HepG2 (cell line): ENCODE data around the gene SPC24. TPM values are rescaled to one million over a fixed set of nuclear protein-coding genes. Genes with fewer than 3 reads are reported as not detected.

ENCODE experiments used
- ATAC-seq: fragments of 200-7000 bp; cut with Tn5 transposase; 3 replicates; pipeline ENCODE4 v1.9.1; 2020; ENCODE audit warnings: mild to moderate bottlenecking, moderate library complexity
- BruUV-seq: library from RNA; stranded (reverse); fragments of 400-500 nt; replicated peaks from 2 replicates; lab custom pipeline; 2021; lab: Mats Ljungman, UMichigan
- CTCF ChIA-PET: fragments of 300-600 bp; formaldehyde crosslinking; extraction: SDS; loops from one replicate; lab custom pipeline; 2021; ENCODE audit warnings: low total read pairs, inconsistent platforms, low intra/inter-chr PET ratio; lab: Yijun Ruan, JAX
- POLR2A ChIA-PET: fragments of 350-600 bp; sonication (Branson Sonifier 250); formaldehyde crosslinking; loops from one replicate; lab custom pipeline; 2020; ENCODE audit warnings: antibody characterized with exemption, inconsistent platforms; lab: Yijun Ruan, JAX
- DNase-seq: peaks from one replicate; pipeline ENCODE4 v3.0.0-alpha.2; 2015; ENCODE audit warnings: low spot score
- FAIRE-seq: peaks from 3 replicates; lab custom pipeline; 2011; peaks lifted over from hg19 to GRCh38; lab: Jason Lieb, UNC
- H2AFZ ChIP-seq: one replicate; pipeline ENCODE4 v1.6.1; 2011; ENCODE audit warnings: low read length, inconsistent platforms
- H3K27ac ChIP-seq: fragments of 300-600 bp; 3 replicates; pipeline ENCODE4 v1.8.0; 2011; ENCODE audit warnings: mixed run types, mild to moderate bottlenecking, mixed read lengths, low read length, inconsistent platforms; ENCODE audit not compliant: insufficient read depth; ENCODE audit errors: extremely low read length
- H3K27me3 ChIP-seq, 2 experiments: fragments of 200-600 bp in 1 of 2; 2 replicates in 1 of 2; 3 replicates in 1 of 2; pipeline versions ENCODE4 v1.6.0 to v1.8.0; 2011; ENCODE audit warnings: low read length in 2 of 2, mild to moderate bottlenecking in 2 of 2, moderate library complexity in 2 of 2, inconsistent platforms in 1 of 2; ENCODE audit not compliant: insufficient read depth in 2 of 2, control insufficient read depth in 1 of 2
- H3K36me3 ChIP-seq, 2 experiments: fragments of 200-600 bp in 1 of 2; replicated peaks in 1 of 2; 2 replicates in 1 of 2; 3 replicates in 1 of 2; pipeline versions ENCODE4 v1.5.1 to v1.8.0; 2011; ENCODE audit warnings: low read length in 2 of 2, inconsistent platforms in 1 of 2; ENCODE audit not compliant: insufficient read depth in 2 of 2, control insufficient read depth in 1 of 2
- H3K4me1 ChIP-seq: 2 replicates; pipeline ENCODE4 v1.5.1; 2012; ENCODE audit warnings: low read length, inconsistent platforms; ENCODE audit not compliant: insufficient read depth
- H3K4me2 ChIP-seq: 2 replicates; pipeline ENCODE4 v1.6.0; 2011; ENCODE audit warnings: low read depth, low read length, inconsistent platforms
- H3K4me3 ChIP-seq, 3 experiments: fragments of 200-600 bp in 1 of 3; sonication (generic), shearing (Covaris generic) in 1 of 3; replicated peaks in 1 of 3; 2 replicates each; pipeline ENCODE4 v1.5.1; 2011 to 2016; ENCODE audit warnings: low read length in 3 of 3, inconsistent platforms in 2 of 3, low read depth in 2 of 3, mild to moderate bottlenecking in 2 of 3, control low read depth in 1 of 3, mixed read lengths in 1 of 3; ENCODE audit not compliant: insufficient read depth in 1 of 3
- H3K79me2 ChIP-seq: one replicate; pipeline ENCODE4 v1.6.1; 2011; ENCODE audit warnings: low read length, inconsistent platforms; ENCODE audit not compliant: insufficient read depth
- H3K9ac ChIP-seq: 2 replicates; pipeline ENCODE4 v1.6.0; 2011; ENCODE audit warnings: mild to moderate bottlenecking, low read depth, low read length, inconsistent platforms; ENCODE audit not compliant: insufficient read depth
- H3K9me3 ChIP-seq: 2 replicates; pipeline ENCODE4 v1.5.1; 2012; ENCODE audit warnings: mild to moderate bottlenecking, low read length
- H4K20me1 ChIP-seq: 2 replicates; pipeline ENCODE4 v1.6.0; 2011; ENCODE audit warnings: inconsistent platforms, mild to moderate bottlenecking, low read length, moderate library complexity; ENCODE audit not compliant: insufficient read depth
- E2F2 ChIP-seq: sonication (generic); formaldehyde crosslinking; IDR thresholded peaks from 2 replicates; pipeline ENCODE4 v1.4.0; 2020; ENCODE audit warnings: missing genetic modification reagents, borderline replicate concordance
- STAT6 ChIP-seq: sonication (generic); formaldehyde crosslinking; IDR thresholded peaks from 2 replicates; pipeline ENCODE4 v1.4.0; 2020; ENCODE audit warnings: missing genetic modification reagents, mild to moderate bottlenecking, borderline replicate concordance
- TAF1 ChIP-seq: sonication (generic); formaldehyde crosslinking; IDR thresholded peaks from 2 replicates; pipeline ENCODE4 v1.4.0; 2020; ENCODE audit warnings: missing genetic modification reagents
- ZBTB40 ChIP-seq, 2 experiments: fragments of 450-650 bp in 1 of 2; sonication (generic) in 1 of 2; formaldehyde crosslinking in 1 of 2; IDR thresholded peaks; 2 replicates each; pipeline versions ENCODE4 v1.6.1 to v1.8.0; 2016 to 2022; ENCODE audit warnings: antibody characterized with exemption in 1 of 2, mild to moderate bottlenecking in 1 of 2, missing genetic modification reagents in 1 of 2
- ZIK1 ChIP-seq: sonication (generic); formaldehyde crosslinking; IDR thresholded peaks from 2 replicates; pipeline ENCODE4 v1.5.0; 2020; ENCODE audit warnings: mild to moderate bottlenecking, low read depth, missing genetic modification reagents, borderline replicate concordance
- ZNF460 ChIP-seq: sonication (generic); formaldehyde crosslinking; IDR thresholded peaks from 2 replicates; pipeline ENCODE4 v1.5.1; 2020; ENCODE audit warnings: missing genetic modification reagents, mild to moderate bottlenecking, borderline replicate concordance
- ZNF550 ChIP-seq: sonication (generic); formaldehyde crosslinking; IDR thresholded peaks from 2 replicates; pipeline ENCODE4 v1.4.0; 2020; ENCODE audit warnings: mild to moderate bottlenecking, missing genetic modification reagents, borderline replicate concordance
- WGBS: methylation state at CpG from one replicate; pipeline ENCODE4 v1.1.6; 2017; ENCODE audit warnings: low lambda C conversion rate; 5-methylcytosine and 5-hydroxymethylcytosine counted together
- in situ Hi-C: cut with HindIII; loops from 2 replicates; pipeline ENCODE4 v1.10.0; 2017; ENCODE audit warnings: low pct_unique_long_range_greater_than_20kb; ENCODE audit not compliant: extremely low pct_ligation_motif_present
- intact Hi-C: fragments of 100-400 bp; cut with micrococcal nuclease; formaldehyde crosslinking; loops from one replicate; pipeline ENCODE4 v1.10.0; 2022; ENCODE audit not compliant: unreplicated experiment
- polyA plus RNA-seq, 8 experiments: library from polyadenylated mRNA; depleted of rRNA in 3 of 8; stranded (reverse) in 7 of 8; unstranded in 1 of 8; fragments of >200 nt; fragmentation: Illumina TruSeq in 4 of 8; extraction: Trizol in 4 of 8; gene quantifications; 2 replicates each; pipeline versions ENCODE4 v1.2.1 to v1.2.3, GENCODE V29; 2011 to 2016; ENCODE audit warnings: low read depth in 4 of 8, missing spikeins in 1 of 8, mixed read lengths in 1 of 8; ENCODE audit not compliant: insufficient read depth in 1 of 8
- total RNA-seq, 5 experiments: library from RNA; depleted of rRNA; stranded (reverse); fragments of >200 nt; fragmentation: Illumina TruSeq; extraction: Trizol; gene quantifications; 2 replicates each; pipeline ENCODE4 v1.2.3, GENCODE V29; 2016; ENCODE audit warnings: low read depth in 1 of 5

Gene SPC24
- total and polyA plus RNA-seq, 2 of the 13 experiments (the other 11 are each of a cell fraction or from before 2014, with no cell fraction given), result 10.0 to 46.2 TPM

GRCh38 chr19:11179716-11180297 lies 24.2 kb upstream of the SPC24 start:
- Histone ChIP-seq H4K20me1 (no peaks in the 10 kb centered on the region), H3K79me2 (no peaks in the 10 kb centered on the region), H3K27ac (no peak overlapping the region), H3K4me3 (no peak overlapping the region), H3K9me3 (no peaks in the 10 kb centered on the region), H3K4me1 (peaks cover 8% of the 10 kb centered on the region; the same call in 1 of the 2 replicates), H3K4me2 (no peak overlapping the region), H3K9ac (no peak overlapping the region), H3K36me3 (peaks cover 0 to 8% of the 10 kb centered on the region in 2 experiments; a peak in 1 of 5 replicates), H2AFZ (no peak overlapping the region), H3K27me3 (no peaks in the 10 kb centered on the region)
- no peak for ATAC-seq
- ChIA-PET POLR2A (no interaction called here), CTCF (no interaction called here)
- intact Hi-C loops, result no loop called here
- DNase-seq, result no peak
- FAIRE-seq, result no peak
- 87% methylated on average over 5 of the region's 11 CpGs for WGBS
- BruUV-seq, result no TSS peak
- in situ Hi-C loops, result no loop called here
- TF ChIP-seq TAF1 (CRISPR knock-in tag) (no peak), ZNF550 (no peak), ZIK1 (CRISPR knock-in tag) (no peak), E2F2 (CRISPR knock-in tag) (no peak), ZNF460 (CRISPR knock-in tag) (no peak), ZBTB40 (IDR thresholded peaks at IDR 0.05) (no peak), ZBTB40 (CRISPR knock-in tag; IDR thresholded peaks at IDR 0.05) (no peak), STAT6 (CRISPR knock-in tag) (no peak)
